GM19023 (cell line): ENCODE data around the gene KRT6A.

Source experiments
- ATAC-seq: cut with Tn5 transposase; IDR thresholded peaks from one replicate; pipeline ENCODE4 v1.9.1; 2021; ENCODE audit warnings: mild to moderate bottlenecking, moderate library complexity; ENCODE audit not compliant: unreplicated experiment

The KRT6A gene

GRCh38 chr12:52493172-52493571 is at the start of gene KRT6A:
Gene KRT6A, minus strand, starts transcription at chr12:52493257. Its CDS starts 69 bp downstream, at chr12:52493188.
- no peak for ATAC-seq

DNA sequence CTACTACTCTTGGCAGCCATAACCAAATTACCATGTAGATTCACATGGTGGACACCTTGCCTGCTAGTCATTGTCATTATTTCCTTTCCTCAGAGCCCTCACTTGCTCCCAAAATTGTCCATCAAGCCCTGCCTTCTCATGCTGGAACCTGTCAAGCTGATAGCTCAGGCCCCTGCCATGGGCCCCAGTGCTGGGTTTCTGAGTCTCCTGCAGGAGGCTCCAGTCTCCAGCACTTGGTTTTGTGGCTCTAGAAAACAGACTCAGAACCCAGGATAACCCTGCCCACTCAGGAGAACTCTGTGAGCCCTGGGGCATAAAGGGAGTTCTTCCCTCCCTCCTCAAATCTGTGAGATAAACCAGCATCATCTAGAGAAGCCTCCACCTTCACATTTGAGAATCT is 49.1 kb upstream of the KRT6A start:
- no peak for ATAC-seq

GRCh38 chr12:52541709-52542108 is 48.7 kb upstream of the KRT6A start:
- ATAC-seq, result no peak

DNA sequence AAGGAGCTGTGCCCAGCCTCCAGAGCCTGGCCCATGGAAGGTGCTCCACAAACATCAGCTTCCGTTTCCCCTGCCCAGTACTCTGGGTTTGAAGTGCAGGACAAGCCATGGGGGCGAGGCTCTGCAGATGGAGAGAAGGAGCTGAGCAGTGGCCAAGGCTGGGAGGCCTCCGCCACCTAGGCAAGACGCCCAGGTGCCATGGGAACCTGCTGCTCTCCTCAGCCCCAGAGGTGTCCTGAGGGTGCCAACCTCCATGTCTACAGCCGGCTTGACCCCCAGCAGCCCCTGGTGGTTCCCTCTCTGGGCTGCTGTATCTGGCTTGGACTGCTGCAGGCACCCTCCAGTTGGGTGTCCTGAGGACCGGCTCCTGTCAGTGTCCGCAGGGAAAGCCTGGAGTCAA is 47.5 kb upstream of the KRT6A start:
- ATAC-seq, result no peak

DNA sequence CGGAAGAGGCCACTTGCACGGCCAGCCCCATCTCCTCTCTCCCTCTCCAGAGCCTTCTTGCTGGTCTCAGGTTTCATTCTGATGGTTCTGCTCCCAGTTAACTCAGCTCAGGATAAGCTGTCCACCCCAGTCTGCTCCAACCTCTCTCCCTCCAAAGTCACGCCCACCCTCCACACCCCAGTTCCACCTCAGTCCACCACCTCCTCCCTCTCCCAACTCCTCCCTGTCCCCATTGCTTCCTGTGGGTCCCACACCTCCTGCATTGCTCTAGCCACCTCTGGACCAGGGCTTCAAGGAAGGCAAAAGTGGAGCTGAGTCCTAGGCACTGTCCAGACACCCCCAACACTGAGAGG is 46.7 kb upstream of the KRT6A start:
- ATAC-seq, result no peak

DNA sequence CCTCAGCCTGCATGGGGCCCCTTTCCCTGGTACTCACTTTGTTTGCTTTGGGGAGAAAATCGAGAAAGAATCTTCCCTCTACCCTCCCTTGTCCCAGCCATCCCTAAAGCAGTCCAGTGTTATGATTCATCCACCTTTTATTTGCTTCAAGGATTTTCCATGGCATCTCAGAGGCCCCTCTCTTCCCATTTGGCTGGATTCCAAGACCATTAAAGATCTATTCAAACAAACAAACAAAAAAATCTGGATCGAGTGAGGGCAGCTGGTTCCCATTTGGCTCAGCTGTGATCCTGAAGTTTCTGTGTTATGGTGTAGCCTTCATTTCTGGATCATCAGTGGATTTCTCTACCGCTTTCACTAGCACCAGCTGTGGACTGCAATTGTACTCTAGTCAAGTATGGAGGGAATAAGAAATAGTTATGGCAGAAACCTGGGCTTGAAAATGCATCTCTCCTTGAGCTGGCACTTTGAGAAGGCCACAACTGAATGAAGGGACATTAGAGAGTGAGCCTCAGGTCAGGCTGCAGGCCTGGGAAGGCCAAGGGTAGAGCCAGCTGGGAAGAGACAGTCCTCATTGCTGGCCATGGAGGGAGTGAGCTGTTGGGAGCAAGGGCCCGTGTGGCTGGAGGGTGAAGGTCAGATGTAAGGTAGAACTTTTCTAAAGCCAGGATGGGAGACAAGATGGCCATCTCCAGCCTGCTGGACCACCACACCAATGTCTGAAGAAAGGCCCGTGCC is 46.2 kb upstream of the KRT6A start:
- no peak for ATAC-seq

GRCh38 chr12:52537101-52537500 is 44.0 kb upstream of the KRT6A start:
- ATAC-seq, result no peak

GRCh38 chr12:52535574-52535973 is 42.5 kb upstream of the KRT6A start:
- ATAC-seq, result no peak

- no peak for ATAC-seq
These were observed 41.4 kb upstream of the KRT6A start for GRCh38 chr12:52534482-52534881.

DNA sequence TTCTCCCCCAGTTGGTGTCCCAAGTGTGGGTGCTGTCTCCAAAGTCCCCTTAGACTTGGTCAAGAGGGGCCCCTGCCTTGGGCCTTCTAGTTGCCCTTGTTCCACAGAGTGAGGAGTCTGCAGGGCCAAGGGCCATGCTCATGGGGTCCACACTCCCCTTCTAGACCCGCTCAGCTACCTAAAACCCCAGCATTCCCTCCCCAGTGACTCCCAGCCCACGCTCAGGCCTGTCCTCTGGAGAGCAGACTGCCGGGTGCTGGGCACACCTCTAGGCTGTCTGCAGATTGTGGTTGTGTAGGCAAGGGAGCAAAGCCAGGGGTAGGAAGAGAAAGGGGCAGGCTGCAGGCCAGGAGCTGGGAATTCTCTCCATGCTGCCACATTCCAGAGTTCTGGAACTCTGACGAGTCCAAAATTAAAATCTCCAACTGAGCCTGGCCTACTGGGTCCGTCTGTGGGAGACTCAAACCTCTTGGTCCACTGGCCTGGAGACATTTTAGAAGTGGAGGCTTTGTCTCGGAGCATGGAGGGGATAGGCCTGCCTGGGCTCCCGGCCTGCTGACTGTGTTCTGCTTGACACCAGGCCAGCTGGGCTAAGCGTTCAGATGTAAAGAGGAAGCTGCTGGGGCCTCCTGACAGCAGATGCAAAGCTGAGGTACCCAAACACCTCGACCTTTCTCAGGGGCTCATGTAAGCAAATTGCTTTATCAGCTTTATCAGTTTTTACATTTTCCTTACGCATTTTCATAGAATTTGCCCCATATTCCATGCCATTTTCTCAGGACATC is 40.8 kb upstream of the KRT6A start:
- no peak for ATAC-seq

GRCh38 chr12:52532636-52533035 is 39.6 kb upstream of the KRT6A start:
- no peak for ATAC-seq

DNA sequence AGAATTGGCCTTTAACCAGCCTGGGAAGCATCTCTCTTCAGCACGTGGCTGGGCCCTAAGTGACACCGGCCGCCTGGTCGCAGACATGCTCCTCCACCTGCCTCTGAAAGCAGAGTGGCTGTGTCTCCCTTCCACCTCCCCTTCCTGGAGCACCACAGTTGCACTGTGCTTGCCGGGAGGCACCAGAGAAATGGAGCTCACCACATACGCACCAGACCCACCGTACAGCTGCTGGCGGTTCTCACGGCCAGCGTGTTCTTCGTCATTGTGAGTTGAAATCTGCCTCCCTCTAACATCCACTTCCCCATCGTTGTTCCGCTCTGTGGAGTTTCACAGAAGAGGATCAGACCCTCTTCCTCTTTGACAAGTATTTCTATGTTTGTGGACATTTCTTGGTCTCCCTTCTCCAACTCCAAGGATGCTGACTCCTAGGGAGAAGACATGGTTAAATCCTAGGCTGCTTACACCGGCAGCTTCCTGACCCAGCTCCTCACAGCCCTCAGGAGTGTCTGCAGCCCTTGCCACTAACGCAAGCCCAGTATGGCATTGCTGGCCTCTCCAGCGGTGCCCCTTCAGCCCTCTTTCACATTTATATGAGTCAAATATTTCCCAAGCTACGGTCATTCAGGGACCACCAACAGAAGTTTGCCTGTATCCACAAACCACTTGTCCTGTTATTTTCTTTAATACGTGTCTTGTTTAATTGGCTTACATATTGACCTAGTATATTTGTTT is 38.7 kb upstream of the KRT6A start:
- no peak for ATAC-seq

GRCh38 chr12:52530905-52531304 is 37.8 kb upstream of the KRT6A start:
- no peak for ATAC-seq

DNA sequence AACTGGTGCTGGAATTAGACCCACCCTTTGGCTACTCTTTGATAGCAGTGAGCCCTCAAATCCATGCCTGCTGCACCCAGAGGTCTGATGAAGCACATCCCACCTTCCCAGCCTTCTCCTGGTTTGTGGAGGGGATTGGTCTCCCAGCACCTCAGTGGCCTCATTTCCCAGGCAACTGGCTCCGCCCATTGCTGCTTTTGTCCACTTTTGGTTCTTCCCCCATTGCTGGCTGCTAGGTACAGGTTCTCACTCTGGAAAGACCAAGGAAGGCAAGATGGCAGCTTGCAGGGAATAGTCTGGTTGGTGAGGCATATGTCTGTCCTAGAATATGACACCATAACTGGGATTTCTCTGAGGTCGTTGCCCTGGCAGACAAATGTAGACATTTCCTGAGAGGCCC is 37.3 kb upstream of the KRT6A start:
- ATAC-seq, result no peak

DNA sequence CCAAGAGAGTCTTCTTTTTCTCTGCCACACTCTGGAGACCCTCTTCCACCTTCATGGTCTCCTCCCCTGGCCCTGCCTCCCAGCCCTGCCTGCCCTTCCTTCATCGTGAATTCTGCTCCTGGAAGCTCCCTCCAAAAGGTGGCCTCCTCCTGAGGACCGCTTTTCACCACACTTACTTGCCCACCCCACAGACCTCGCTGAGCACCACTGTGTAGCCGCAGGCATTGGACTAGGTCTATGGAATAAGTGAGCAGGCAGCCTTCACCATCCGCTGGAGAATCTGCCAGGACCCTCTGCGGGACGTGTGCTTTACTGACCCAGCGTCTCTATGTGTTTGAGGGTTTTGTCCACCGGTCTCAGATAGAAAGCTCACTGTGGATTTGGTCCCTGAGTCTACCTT is 36.8 kb upstream of the KRT6A start:
- ATAC-seq, result no peak

DNA sequence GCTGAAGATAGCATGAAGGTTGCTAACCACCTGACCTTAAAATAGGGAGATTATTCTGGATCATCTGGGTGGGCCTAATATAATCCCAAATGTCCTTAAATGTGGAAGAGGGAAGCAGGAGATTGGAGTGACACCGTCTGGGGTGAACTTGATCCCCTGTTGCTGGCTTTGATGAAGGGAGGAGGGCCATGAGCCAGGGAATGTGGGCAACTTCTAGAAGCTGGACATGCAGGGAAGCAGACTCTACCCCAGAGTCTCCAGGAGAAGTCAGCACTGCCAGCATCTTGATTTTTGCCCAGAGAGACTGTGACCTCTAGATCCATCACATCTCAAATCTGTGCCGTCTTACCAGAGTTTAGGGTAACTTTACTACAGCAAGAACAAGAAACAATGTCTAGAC is 36.4 kb upstream of the KRT6A start:
- no peak for ATAC-seq

DNA sequence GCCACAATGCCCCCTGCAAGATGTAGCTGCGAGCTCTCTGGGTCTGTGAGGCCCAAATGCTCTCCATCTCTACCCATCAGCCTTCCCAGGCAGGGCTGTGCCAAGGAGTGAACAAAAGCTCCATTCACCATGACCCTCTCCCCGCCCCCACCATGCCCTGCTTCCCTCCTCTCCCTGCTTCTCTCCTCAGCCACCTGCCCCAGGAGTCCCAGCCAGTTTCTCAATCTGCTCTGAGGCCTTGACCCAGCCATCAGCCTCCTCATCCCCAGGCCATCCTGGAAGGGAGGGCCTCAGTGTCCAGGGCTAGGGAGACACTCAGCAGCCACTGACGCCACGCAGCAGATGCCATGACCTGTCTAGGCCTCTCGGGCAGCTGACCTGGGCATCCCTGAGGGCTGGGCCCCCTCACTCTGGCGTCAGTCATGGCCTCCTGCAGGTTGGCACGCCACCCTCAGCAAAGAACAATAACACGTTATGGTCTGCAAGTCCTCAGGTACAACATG is 35.6 kb upstream of the KRT6A start:
- no peak for ATAC-seq

DNA sequence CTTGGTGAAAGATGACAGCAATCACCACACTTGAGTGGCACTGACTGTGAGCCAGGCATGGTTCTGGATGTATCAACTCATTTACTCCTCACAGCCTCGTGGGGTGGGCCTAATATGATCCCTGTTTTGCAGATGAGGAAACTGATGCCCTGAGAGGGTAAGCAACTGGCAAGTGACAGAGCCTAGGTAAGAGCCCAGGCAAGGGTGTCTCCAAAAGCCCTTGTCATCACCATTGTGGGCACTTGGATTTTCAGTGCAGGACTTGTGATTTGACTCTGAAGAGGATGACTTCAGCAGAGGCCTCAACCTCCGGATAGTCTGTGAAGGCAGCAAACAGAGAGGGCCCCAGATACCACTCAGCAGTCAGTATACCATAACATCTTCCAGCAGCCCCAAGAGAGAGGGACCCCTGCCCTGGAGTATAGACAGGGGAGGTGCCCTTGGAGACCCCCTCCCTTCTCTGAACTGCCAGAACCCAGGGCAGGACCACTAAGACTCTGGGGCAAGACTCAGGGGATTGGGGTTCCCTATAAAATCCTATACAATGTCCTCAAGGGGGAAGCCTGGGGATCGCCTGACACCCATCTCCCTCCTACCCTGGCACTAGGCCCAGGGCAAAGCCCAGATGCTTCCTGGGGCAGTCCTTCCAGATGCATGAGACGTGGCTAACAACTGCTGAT is 34.2 kb upstream of the KRT6A start:
- ATAC-seq, result no peak

DNA sequence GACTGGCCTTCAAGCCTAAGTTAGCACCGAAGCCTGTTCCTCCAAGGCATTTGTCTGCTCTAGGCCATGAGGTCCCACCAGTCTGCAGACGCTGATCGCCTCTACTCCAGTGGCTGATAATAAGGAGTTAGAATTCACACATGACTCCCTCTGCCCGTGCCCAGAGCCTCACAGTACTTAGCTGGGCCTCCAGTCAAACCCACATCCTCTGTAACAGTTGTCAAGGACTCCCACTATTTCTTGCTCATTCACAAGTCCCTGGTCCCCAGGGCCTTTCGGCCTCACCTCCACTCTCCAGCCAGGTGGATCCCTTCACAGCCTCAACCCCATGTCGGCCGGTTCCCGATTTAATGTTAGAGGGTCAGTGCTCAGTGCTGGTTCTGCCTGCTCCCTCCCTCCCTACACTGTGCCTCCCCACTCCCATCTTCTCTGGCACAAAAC is 33.5 kb upstream of the KRT6A start:
- ATAC-seq, result no peak

- ATAC-seq, result no peak
These were observed 32.8 kb upstream of the KRT6A start for GRCh38 chr12:52525661-52526499.
